GM23338 (cell line): ENCODE data around the gene CPLX3. TPM values are rescaled to one million over a fixed set of nuclear protein-coding genes. Genes with fewer than 3 reads are reported as not detected.

Experiments
- ATAC-seq: fragments of 200-7000 bp; cut with Tn5 transposase; 3 replicates; pipeline ENCODE4 v1.9.1; 2020
- DNase-seq: peaks from one replicate; pipeline ENCODE4 v3.0.0-alpha.2; 2015; ENCODE audit warnings: low spot score
- H2AFZ ChIP-seq: fragments of 200-600 bp; sonication (generic); 2 replicates; pipeline ENCODE4 v1.8.0; 2016; ENCODE audit warnings: antibody characterized with exemption, mild to moderate bottlenecking, moderate library complexity
- H3F3A ChIP-seq: fragments of 200-600 bp; sonication (generic); replicated peaks from 2 replicates; pipeline ENCODE4 v1.8.0; 2017; ENCODE audit warnings: antibody characterized with exemption, mixed run types, low read depth
- H3K27ac ChIP-seq: fragments of 200-600 bp; sonication (generic); 2 replicates; pipeline ENCODE4 v1.6.1; 2016; ENCODE audit warnings: low read depth
- H3K27me3 ChIP-seq: fragments of 200-600 bp; sonication (generic); 2 replicates; pipeline ENCODE4 v1.8.0; 2016; ENCODE audit warnings: mild to moderate bottlenecking, mixed run types, moderate library complexity; ENCODE audit not compliant: insufficient read depth
- H3K36me3 ChIP-seq: fragments of 200-600 bp; sonication (generic); 2 replicates; pipeline ENCODE4 v1.8.0; 2016; ENCODE audit warnings: mild to moderate bottlenecking; ENCODE audit not compliant: insufficient read depth
- H3K4me1 ChIP-seq: fragments of 200-600 bp; sonication (generic); 2 replicates; pipeline ENCODE4 v1.8.0; 2016; ENCODE audit warnings: mild to moderate bottlenecking, moderate library complexity; ENCODE audit not compliant: insufficient read depth
- H3K4me2 ChIP-seq: fragments of 200-600 bp; sonication (generic); 2 replicates; pipeline ENCODE4 v1.7.1; 2017; ENCODE audit warnings: mixed run types
- H3K4me3 ChIP-seq: fragments of 200-600 bp; sonication (generic); 2 replicates; pipeline ENCODE4 v1.6.1; 2016; ENCODE audit warnings: mixed run types
- H3K79me2 ChIP-seq: fragments of 200-600 bp; sonication (generic); replicated peaks from 2 replicates; pipeline ENCODE4 v1.8.0; 2017; ENCODE audit warnings: mild to moderate bottlenecking; ENCODE audit not compliant: insufficient read depth
- H3K9me2 ChIP-seq: fragments of 200-600 bp; sonication (generic); 2 replicates; pipeline ENCODE4 v1.8.0; 2017; ENCODE audit not compliant: insufficient read depth
- H4K20me1 ChIP-seq: fragments of 200-600 bp; sonication (generic); replicated peaks from 2 replicates; pipeline ENCODE4 v1.8.0; 2017; ENCODE audit warnings: mild to moderate bottlenecking; ENCODE audit not compliant: insufficient read depth
- H3K27ac Mint-ChIP-seq: 2 replicates; pipeline ENCODE4 v1.8.0; 2020; ENCODE audit warnings: inconsistent platforms, mild to moderate bottlenecking, moderate library complexity, mixed read lengths
- H3K27me3 Mint-ChIP-seq: 3 replicates; pipeline ENCODE4 v1.8.0; 2022; ENCODE audit warnings: low read depth, mild to moderate bottlenecking, moderate library complexity, mixed read lengths, inconsistent platforms; ENCODE audit not compliant: insufficient read depth, poor library complexity
- H3K36me3 Mint-ChIP-seq: 3 replicates; pipeline ENCODE4 v1.8.0; 2021; ENCODE audit warnings: low read depth, mild to moderate bottlenecking, inconsistent platforms, moderate library complexity, mixed read lengths
- H3K4me1 Mint-ChIP-seq: 3 replicates; pipeline ENCODE4 v1.8.0; 2020; ENCODE audit warnings: mild to moderate bottlenecking, inconsistent platforms, mixed read lengths
- H3K4me3 Mint-ChIP-seq: 3 replicates; pipeline ENCODE4 v1.8.0; 2021; ENCODE audit warnings: moderate library complexity, mild to moderate bottlenecking, inconsistent platforms, mixed read lengths
- H3K9me3 Mint-ChIP-seq: 3 replicates; pipeline ENCODE4 v1.8.0; 2020; ENCODE audit warnings: moderate library complexity, mild to moderate bottlenecking, inconsistent platforms, mixed read lengths
- CREB1 ChIP-seq: fragments of 250-450 bp; sonication (Bioruptor Pico); IDR thresholded peaks from 2 replicates; pipeline ENCODE4 v1.5.0; 2020; ENCODE audit warnings: low read depth, mild to moderate bottlenecking, moderate library complexity
- EZH2 ChIP-seq: fragments of 200-600 bp; sonication (generic); IDR thresholded peaks from one replicate; pipeline ENCODE4 v1.8.0; 2017; ENCODE audit warnings: antibody characterized with exemption, mild to moderate bottlenecking, low read depth; ENCODE audit not compliant: unreplicated experiment
- EZH2phosphoT487 ChIP-seq: fragments of 200-600 bp; sonication (generic); IDR thresholded peaks from one replicate; pipeline ENCODE4 v1.8.1; 2018; ENCODE audit warnings: antibody characterized with exemption; ENCODE audit not compliant: unreplicated experiment
- JUNB ChIP-seq: IDR thresholded peaks from one replicate; pipeline ENCODE4 v1.6.1; 2016; ENCODE audit warnings: antibody characterized with exemption; ENCODE audit not compliant: unreplicated experiment
- NANOG ChIP-seq: IDR thresholded peaks from 2 replicates; pipeline ENCODE4 v1.6.1; 2016; ENCODE audit warnings: antibody characterized with exemption, borderline replicate concordance
- POLR2AphosphoS5 ChIP-seq: IDR thresholded peaks from 2 replicates; pipeline ENCODE4 v1.6.1; 2016; ENCODE audit warnings: antibody characterized with exemption, low read depth
- ZNF331 ChIP-seq: fragments of 250-450 bp; sonication (Bioruptor Pico); IDR thresholded peaks from 2 replicates; pipeline ENCODE4 v1.5.0; 2020; ENCODE audit warnings: low read depth, mild to moderate bottlenecking, moderate library complexity
- polyA plus RNA-seq: library from polyadenylated mRNA; unstranded; fragments of >200 nt; fragmentation: Nextera tagmentation; extraction: Ambion mirVana; gene quantifications from 2 replicates; pipeline ENCODE4 v1.2.1, GENCODE V29; 2016
- total RNA-seq: library from RNA; depleted of rRNA; stranded (reverse); fragments of >200 nt; shearing (Covaris generic); gene quantifications from 2 replicates; pipeline ENCODE4 v1.2.3, GENCODE V29; 2014
- TF ChIP-seq, protein P1 (sequence below), 2 experiments: fragments of 200-600 bp in 1 of 2; sonication (generic) in 1 of 2; conservative IDR thresholded peaks; 2 replicates each; pipeline versions ENCODE4 v1.5.1 to v1.6.1; 2016 to 2017; ENCODE audit warnings: antibody characterized with exemption in 2 of 2, low read depth in 2 of 2, mild to moderate bottlenecking in 2 of 2, moderate library complexity in 1 of 2
- TF ChIP-seq, protein P2 (sequence below): IDR thresholded peaks from 2 replicates; pipeline ENCODE4 v1.6.1; 2016; ENCODE audit warnings: antibody characterized with exemption
- TF ChIP-seq, protein P3 (sequence below): fragments of 250-450 bp; sonication (Bioruptor Pico); IDR thresholded peaks from 2 replicates; pipeline ENCODE4 v1.5.0; 2020; ENCODE audit warnings: mild to moderate bottlenecking, moderate library complexity

The CPLX3 gene
- total and polyA plus RNA-seq, 2 experiments from 2014 or later: 0.66 TPM; not detected in 1

DNA sequence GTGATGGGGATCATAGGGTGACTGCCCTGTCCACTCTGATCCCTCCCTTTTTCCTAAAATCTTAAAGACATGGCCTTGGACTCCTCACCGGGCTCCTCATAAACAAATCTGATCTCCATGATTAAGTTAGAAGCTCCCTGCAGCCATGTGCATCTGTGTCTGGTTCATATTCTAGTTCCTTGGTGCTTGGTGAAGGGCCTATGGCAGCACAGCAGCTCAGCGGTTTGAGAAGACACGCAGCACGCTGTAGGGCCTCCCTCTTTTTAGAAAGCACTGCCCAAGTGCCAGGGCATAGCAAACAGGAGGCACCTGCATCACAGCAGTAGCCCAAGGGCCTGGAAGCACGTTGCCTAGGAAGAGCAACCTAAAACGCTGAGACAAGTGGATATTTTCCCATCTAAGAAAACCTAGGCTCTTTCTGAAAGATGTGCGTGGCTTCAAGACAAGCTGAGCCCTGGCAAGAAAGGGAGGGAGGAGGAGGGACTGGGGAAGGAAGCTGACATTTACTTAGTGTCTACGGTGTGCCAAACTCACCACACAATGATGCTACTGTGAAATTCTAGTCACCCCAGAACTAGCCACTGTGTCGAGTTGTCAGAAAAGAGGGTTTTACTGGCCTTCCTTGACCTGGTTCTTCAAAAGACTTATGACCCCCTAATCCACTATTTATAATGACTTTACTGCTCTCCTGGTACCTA lies 31.4 kb downstream of the CPLX3 start:
- H3K27me3 Mint-ChIP-seq: peaks cover 1% of the 10 kb centered on the region
- Histone ChIP-seq H4K20me1 (peaks cover 4% of the 10 kb centered on the region; the same call in 1 of the 2 replicates), H3K27me3 (no peaks in the 10 kb centered on the region), H3K36me3 (no peaks in the 10 kb centered on the region), H3K4me3 (no peak overlapping the region), H2AFZ (no peak overlapping the region), H3K27ac (no peak overlapping the region), H3K4me1 (no peaks in the 10 kb centered on the region), H3K79me2 (peaks cover 22% of the 10 kb centered on the region; the same call in 1 of the 2 replicates), H3F3A (no peaks in the 10 kb centered on the region), H3K4me2 (no peak overlapping the region), H3K9me2 (no peaks in the 10 kb centered on the region)
- H3K4me1 Mint-ChIP-seq: no peaks in the 10 kb centered on the region; the same call in 2 of the 3 replicates
- no peak overlapping the region for H3K27ac Mint-ChIP-seq
- no peak overlapping the region for H3K4me3 Mint-ChIP-seq
- ATAC-seq (no peak), DNase-seq (no peak)
- TF ChIP-seq POLR2AphosphoS5: no peak
- TF ChIP-seq, protein P1, sequence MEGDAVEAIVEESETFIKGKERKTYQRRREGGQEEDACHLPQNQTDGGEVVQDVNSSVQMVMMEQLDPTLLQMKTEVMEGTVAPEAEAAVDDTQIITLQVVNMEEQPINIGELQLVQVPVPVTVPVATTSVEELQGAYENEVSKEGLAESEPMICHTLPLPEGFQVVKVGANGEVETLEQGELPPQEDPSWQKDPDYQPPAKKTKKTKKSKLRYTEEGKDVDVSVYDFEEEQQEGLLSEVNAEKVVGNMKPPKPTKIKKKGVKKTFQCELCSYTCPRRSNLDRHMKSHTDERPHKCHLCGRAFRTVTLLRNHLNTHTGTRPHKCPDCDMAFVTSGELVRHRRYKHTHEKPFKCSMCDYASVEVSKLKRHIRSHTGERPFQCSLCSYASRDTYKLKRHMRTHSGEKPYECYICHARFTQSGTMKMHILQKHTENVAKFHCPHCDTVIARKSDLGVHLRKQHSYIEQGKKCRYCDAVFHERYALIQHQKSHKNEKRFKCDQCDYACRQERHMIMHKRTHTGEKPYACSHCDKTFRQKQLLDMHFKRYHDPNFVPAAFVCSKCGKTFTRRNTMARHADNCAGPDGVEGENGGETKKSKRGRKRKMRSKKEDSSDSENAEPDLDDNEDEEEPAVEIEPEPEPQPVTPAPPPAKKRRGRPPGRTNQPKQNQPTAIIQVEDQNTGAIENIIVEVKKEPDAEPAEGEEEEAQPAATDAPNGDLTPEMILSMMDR (conservative IDR thresholded peaks at IDR 0.05; ENCODE audit: low read depth in 2 of 2): no peak
- TF ChIP-seq JUNB: no peak
- TF ChIP-seq, protein P2, sequence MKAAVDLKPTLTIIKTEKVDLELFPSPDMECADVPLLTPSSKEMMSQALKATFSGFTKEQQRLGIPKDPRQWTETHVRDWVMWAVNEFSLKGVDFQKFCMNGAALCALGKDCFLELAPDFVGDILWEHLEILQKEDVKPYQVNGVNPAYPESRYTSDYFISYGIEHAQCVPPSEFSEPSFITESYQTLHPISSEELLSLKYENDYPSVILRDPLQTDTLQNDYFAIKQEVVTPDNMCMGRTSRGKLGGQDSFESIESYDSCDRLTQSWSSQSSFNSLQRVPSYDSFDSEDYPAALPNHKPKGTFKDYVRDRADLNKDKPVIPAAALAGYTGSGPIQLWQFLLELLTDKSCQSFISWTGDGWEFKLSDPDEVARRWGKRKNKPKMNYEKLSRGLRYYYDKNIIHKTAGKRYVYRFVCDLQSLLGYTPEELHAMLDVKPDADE: no peak
- no peak for TF ChIP-seq EZH2phosphoT487
- TF ChIP-seq NANOG: no peak
- no peak for TF ChIP-seq ZNF331 (CRISPR knock-in tag)
- TF ChIP-seq CREB1 (CRISPR knock-in tag): no peak
- TF ChIP-seq, protein P3, sequence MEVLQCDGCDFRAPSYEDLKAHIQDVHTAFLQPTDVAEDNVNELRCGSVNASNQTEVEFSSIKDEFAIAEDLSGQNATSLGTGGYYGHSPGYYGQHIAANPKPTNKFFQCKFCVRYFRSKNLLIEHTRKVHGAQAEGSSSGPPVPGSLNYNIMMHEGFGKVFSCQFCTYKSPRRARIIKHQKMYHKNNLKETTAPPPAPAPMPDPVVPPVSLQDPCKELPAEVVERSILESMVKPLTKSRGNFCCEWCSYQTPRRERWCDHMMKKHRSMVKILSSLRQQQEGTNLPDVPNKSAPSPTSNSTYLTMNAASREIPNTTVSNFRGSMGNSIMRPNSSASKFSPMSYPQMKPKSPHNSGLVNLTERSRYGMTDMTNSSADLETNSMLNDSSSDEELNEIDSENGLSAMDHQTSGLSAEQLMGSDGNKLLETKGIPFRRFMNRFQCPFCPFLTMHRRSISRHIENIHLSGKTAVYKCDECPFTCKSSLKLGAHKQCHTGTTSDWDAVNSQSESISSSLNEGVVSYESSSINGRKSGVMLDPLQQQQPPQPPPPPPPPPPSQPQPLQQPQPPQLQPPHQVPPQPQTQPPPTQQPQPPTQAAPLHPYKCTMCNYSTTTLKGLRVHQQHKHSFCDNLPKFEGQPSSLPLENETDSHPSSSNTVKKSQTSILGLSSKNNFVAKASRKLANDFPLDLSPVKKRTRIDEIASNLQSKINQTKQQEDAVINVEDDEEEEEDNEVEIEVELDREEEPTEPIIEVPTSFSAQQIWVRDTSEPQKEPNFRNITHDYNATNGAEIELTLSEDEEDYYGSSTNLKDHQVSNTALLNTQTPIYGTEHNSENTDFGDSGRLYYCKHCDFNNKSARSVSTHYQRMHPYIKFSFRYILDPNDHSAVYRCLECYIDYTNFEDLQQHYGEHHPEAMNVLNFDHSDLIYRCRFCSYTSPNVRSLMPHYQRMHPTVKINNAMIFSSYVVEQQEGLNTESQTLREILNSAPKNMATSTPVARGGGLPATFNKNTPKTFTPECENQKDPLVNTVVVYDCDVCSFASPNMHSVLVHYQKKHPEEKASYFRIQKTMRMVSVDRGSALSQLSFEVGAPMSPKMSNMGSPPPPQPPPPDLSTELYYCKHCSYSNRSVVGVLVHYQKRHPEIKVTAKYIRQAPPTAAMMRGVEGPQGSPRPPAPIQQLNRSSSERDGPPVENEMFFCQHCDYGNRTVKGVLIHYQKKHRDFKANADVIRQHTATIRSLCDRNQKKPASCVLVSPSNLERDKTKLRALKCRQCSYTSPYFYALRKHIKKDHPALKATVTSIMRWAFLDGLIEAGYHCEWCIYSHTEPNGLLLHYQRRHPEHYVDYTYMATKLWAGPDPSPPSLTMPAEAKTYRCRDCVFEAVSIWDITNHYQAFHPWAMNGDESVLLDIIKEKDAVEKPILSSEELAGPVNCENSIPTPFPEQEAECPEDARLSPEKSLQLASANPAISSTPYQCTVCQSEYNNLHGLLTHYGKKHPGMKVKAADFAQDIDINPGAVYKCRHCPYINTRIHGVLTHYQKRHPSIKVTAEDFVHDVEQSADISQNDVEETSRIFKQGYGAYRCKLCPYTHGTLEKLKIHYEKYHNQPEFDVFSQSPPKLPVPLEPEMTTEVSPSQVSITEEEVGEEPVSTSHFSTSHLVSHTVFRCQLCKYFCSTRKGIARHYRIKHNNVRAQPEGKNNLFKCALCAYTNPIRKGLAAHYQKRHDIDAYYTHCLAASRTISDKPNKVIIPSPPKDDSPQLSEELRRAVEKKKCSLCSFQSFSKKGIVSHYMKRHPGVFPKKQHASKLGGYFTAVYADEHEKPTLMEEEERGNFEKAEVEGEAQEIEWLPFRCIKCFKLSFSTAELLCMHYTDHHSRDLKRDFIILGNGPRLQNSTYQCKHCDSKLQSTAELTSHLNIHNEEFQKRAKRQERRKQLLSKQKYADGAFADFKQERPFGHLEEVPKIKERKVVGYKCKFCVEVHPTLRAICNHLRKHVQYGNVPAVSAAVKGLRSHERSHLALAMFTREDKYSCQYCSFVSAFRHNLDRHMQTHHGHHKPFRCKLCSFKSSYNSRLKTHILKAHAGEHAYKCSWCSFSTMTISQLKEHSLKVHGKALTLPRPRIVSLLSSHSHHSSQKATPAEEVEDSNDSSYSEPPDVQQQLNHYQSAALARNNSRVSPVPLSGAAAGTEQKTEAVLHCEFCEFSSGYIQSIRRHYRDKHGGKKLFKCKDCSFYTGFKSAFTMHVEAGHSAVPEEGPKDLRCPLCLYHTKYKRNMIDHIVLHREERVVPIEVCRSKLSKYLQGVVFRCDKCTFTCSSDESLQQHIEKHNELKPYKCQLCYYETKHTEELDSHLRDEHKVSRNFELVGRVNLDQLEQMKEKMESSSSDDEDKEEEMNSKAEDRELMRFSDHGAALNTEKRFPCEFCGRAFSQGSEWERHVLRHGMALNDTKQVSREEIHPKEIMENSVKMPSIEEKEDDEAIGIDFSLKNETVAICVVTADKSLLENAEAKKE: no peak
- TF ChIP-seq EZH2: no peak
- H3K36me3 Mint-ChIP-seq: peaks cover 6% of the 10 kb centered on the region; the same call in 1 of the 3 replicates
- H3K9me3 Mint-ChIP-seq: no peaks in the 10 kb centered on the region
